ENCODE results near the gene PELO. TPM values are rescaled to one million over a fixed set of nuclear protein-coding genes. Genes with fewer than 3 reads are reported as not detected.
A peak's percentile ranks its signal among the peaks of the same experiment; 100 is the strongest.
"Not testable (repeated sequence)": the region's sequence is repeated elsewhere in the genome, so short reads cannot be mapped to it uniquely, and the experiment has no call there.

Gene PELO
- total and polyA plus RNA-seq, 8 donors, result 19.9 to 47.6 (median 24.4) TPM

GRCh38 chr5:52811067-52811749 lies 23.5 kb downstream of the PELO start:
- peak overlapping the region; percentile 8 to 79 for H3K27ac ChIP-seq
- ATAC-seq, result peak; percentile 53
- no peak for TF ChIP-seq CTCF (IDR thresholded peaks at IDR 0.05)
- DNase-seq, result no peak
- no peaks in the 10 kb centered on the region for H3K9me3 ChIP-seq
- intact Hi-C loops (cut with DNase I), result no loop called here
- H3K36me3 ChIP-seq, result no peaks in the 10 kb centered on the region
- no peaks in the 10 kb centered on the region for H3K27me3 ChIP-seq
- H3K4me3 ChIP-seq, result no peak overlapping the region
- H3K4me1 ChIP-seq, result peaks cover 12 to 51% of the 10 kb centered on the region in 2 donors

- ATAC-seq, result no peak
- Histone ChIP-seq H3K4me3 (no peak overlapping the region), H3K27me3 (no peaks in the 10 kb centered on the region), H3K9me3 (no peaks in the 10 kb centered on the region), H3K4me1 (peaks cover 4 to 26% of the 10 kb centered on the region in 2 donors), H3K36me3 (no peaks in the 10 kb centered on the region), H3K27ac (no peak overlapping the region)
- TF ChIP-seq CTCF (IDR thresholded peaks at IDR 0.05), result no peak
- intact Hi-C loops (cut with DNase I), result no loop called here
- no peak for DNase-seq
Observed at GRCh38 chr5:52814352-52815148, 26.8 kb downstream of the PELO start.

- no peaks in the 10 kb centered on the region for H3K36me3 ChIP-seq
- H3K9me3 ChIP-seq, result no peaks in the 10 kb centered on the region
- H3K27me3 ChIP-seq, result no peaks in the 10 kb centered on the region
- intact Hi-C loops (cut with DNase I), result no loop called here
- no peak for ATAC-seq
- no peak for TF ChIP-seq CTCF (IDR thresholded peaks at IDR 0.05)
- no peak overlapping the region for H3K4me3 ChIP-seq
- peaks cover 3 to 4% of the 10 kb centered on the region in 2 donors for H3K4me1 ChIP-seq
- no peak overlapping the region for H3K27ac ChIP-seq
- DNase-seq, result no peak
Observed at GRCh38 chr5:52817818-52818217, 30.1 kb downstream of the PELO start.

- DNase-seq (no peak), ATAC-seq (no peak)
- H3K9me3 ChIP-seq, result no peaks in the 10 kb centered on the region
- TF ChIP-seq CTCF (IDR thresholded peaks at IDR 0.05), result no peak
- intact Hi-C loops (cut with DNase I), result no loop called here
- H3K4me1 ChIP-seq, result peaks cover 3 to 4% of the 10 kb centered on the region in 2 donors
- H3K4me3 ChIP-seq, result no peak overlapping the region
- H3K27me3 ChIP-seq, result no peaks in the 10 kb centered on the region
- no peaks in the 10 kb centered on the region for H3K36me3 ChIP-seq
- no peak overlapping the region for H3K27ac ChIP-seq
Observed at GRCh38 chr5:52818360-52818759, 30.6 kb downstream of the PELO start.

GRCh38 chr5:52818807-52819206 lies 31.1 kb downstream of the PELO start:
- H3K4me3 ChIP-seq; H3K9me3 ChIP-seq; H3K4me1 ChIP-seq; intact Hi-C loops (cut with DNase I); H3K36me3 ChIP-seq; H3K27me3 ChIP-seq; ATAC-seq; DNase-seq; H3K27ac ChIP-seq: not testable (repeated sequence)

All from left lung (tissue), 10 donors.